ENCODE results near the gene SLC35G2.
"Not testable (repeated sequence)": the region's sequence is repeated elsewhere in the genome, so short reads cannot be mapped to it uniquely, and the experiment has no call there.

DNA sequence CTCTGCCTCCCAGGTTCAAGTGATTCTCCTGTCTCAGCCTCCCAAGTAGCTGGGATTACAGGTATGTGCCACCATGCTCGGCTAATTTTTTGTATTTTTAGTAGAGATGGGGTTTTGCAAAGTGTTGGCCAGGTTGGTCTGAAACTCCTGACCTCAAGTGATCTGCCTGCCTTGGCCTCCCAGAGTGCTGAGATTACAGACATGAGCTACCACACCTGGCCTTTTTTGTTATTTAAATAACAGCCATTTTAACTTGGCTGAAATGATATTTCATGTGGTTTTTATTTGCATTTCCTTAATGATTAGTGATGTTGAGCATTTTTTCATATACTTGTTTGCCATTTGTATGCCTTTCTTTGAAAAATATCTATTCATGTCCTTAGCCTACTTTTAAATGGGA is 78.2 kb downstream of the SLC35G2 start:
- TF ChIP-seq EZH2 (IDR thresholded peaks at IDR 0.05; ENCODE audit: insufficient read depth, low read length); CTCF (IDR thresholded peaks at IDR 0.05; ENCODE audit: insufficient read depth, low read depth, low read length): not testable (repeated sequence)

Data from astrocyte (in vitro differentiated cells and primary cell).